A172 (cell line): ENCODE measurements around the gene OSBPL1A. TPM values are rescaled to one million over a fixed set of nuclear protein-coding genes. Genes with fewer than 3 reads are reported as not detected.
"Not testable (repeated sequence)": the region's sequence is repeated elsewhere in the genome, so short reads cannot be mapped to it uniquely, and the experiment has no call there.

Experiments
- DNase-seq: peaks from one replicate; pipeline ENCODE4 v3.0.0-alpha.2; 2015; ENCODE audit warnings: low spot score
- total RNA-seq: library from RNA; depleted of rRNA; stranded (reverse); fragments of >200 nt; shearing (Covaris generic); gene quantifications from 2 replicates; pipeline ENCODE4 v1.2.3, GENCODE V29; 2014

Gene OSBPL1A
- total RNA-seq, 1 experiment from 2014 or later: 76.9 TPM

GRCh38 chr18:24187689-24188088, 209.9 kb downstream of the OSBPL1A start:
- no peak for DNase-seq

GRCh38 chr18:24187049-24187448, 210.6 kb downstream of the OSBPL1A start:
- DNase-seq: no peak

- DNase-seq: no peak
Observed at GRCh38 chr18:24185805-24186204, 211.8 kb downstream of the OSBPL1A start.

GRCh38 chr18:24181806-24182205, 215.8 kb downstream of the OSBPL1A start:
- peak; percentile 40 for DNase-seq

GRCh38 chr18:24180048-24180447, 217.6 kb downstream of the OSBPL1A start:
- DNase-seq: no peak

GRCh38 chr18:24177499-24178133, 220.0 kb downstream of the OSBPL1A start:
- DNase-seq: no peak

GRCh38 chr18:24176727-24177416, 220.8 kb downstream of the OSBPL1A start:
- DNase-seq: peak; percentile 39

GRCh38 chr18:24173997-24174396, 223.6 kb downstream of the OSBPL1A start:
- no peak for DNase-seq

- no peak for DNase-seq
Observed at GRCh38 chr18:24170360-24170759, 227.3 kb downstream of the OSBPL1A start.

- DNase-seq: no peak
Observed at GRCh38 chr18:24168496-24168895, 229.1 kb downstream of the OSBPL1A start.

- no peak for DNase-seq
Observed at GRCh38 chr18:24161304-24161703, 236.3 kb downstream of the OSBPL1A start.

GRCh38 chr18:24160086-24160485, 237.5 kb downstream of the OSBPL1A start:
- DNase-seq: peak; percentile 73

- DNase-seq: no peak
Observed at GRCh38 chr18:24157855-24158254, 239.8 kb downstream of the OSBPL1A start.

- DNase-seq: no peak
Observed at GRCh38 chr18:24153397-24153796, 244.2 kb downstream of the OSBPL1A start.

- not testable (repeated sequence) for DNase-seq
Observed at GRCh38 chr18:24149591-24149990, 248.0 kb downstream of the OSBPL1A start.

- no peak for DNase-seq
Observed at GRCh38 chr18:24142376-24142775, 255.2 kb downstream of the OSBPL1A start.

- no peak for DNase-seq
Observed at GRCh38 chr18:24140697-24141096, 256.9 kb downstream of the OSBPL1A start.

GRCh38 chr18:24138789-24139616, 258.6 kb downstream of the OSBPL1A start, which contains the start of gene CABYR:
CABYR (plus strand) TSS chr18:24139062; CDS start chr18:24143115, 4,053 bp downstream.
- peak; percentile 86 for DNase-seq

GRCh38 chr18:24138409-24138788, 259.2 kb downstream of the OSBPL1A start:
- no peak for DNase-seq

GRCh38 chr18:24136967-24137373, 260.7 kb downstream of the OSBPL1A start:
- DNase-seq: peak; percentile 4

- no peak for DNase-seq
Observed at GRCh38 chr18:24130494-24130893, 267.1 kb downstream of the OSBPL1A start.

GRCh38 chr18:24128700-24129099, 268.9 kb downstream of the OSBPL1A start:
- no peak for DNase-seq
